GM12865 (cell line): Measurements from ENCODE around the gene ACTN2.

Experiments used
- DNase-seq: peaks from one replicate; pipeline ENCODE4 v3.0.0; 2010; ENCODE audit warnings: low read depth
- H3K4me3 ChIP-seq: 2 replicates; pipeline ENCODE4 v1.5.1; 2011; ENCODE audit warnings: mild to moderate bottlenecking, low read depth, low read length, control low read depth
- TF ChIP-seq, protein P1 (sequence below): IDR thresholded peaks from 2 replicates; pipeline ENCODE4 v1.5.1; 2011; ENCODE audit warnings: low read length, control low read depth, low read depth, inconsistent platforms; ENCODE audit not compliant: insufficient read depth; ENCODE audit errors: missing control alignments

The ACTN2 gene

DNA sequence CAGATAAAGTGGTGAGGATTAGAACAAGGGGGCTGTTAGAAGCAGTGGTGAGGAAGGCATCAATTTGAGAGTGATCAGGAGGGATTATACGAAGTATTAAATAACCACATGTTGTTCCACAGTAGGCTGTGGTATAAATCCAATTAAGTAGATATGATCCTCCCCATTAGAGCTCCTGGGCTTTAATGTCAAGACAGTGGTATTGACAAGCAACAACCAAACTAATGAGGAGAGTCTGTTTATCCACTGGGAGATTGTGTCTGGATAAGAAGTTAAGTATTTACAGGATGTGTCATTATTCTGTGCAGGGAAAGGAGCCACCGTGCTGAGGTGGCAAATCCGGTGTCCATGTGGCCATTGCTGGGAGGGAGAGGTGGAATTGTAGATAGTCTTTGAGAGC lies 5.8 kb downstream of the ACTN2 start:
- no peak overlapping the region for H3K4me3 ChIP-seq
- TF ChIP-seq, protein P1, sequence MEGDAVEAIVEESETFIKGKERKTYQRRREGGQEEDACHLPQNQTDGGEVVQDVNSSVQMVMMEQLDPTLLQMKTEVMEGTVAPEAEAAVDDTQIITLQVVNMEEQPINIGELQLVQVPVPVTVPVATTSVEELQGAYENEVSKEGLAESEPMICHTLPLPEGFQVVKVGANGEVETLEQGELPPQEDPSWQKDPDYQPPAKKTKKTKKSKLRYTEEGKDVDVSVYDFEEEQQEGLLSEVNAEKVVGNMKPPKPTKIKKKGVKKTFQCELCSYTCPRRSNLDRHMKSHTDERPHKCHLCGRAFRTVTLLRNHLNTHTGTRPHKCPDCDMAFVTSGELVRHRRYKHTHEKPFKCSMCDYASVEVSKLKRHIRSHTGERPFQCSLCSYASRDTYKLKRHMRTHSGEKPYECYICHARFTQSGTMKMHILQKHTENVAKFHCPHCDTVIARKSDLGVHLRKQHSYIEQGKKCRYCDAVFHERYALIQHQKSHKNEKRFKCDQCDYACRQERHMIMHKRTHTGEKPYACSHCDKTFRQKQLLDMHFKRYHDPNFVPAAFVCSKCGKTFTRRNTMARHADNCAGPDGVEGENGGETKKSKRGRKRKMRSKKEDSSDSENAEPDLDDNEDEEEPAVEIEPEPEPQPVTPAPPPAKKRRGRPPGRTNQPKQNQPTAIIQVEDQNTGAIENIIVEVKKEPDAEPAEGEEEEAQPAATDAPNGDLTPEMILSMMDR = no peak
- DNase-seq = no peak

DNA sequence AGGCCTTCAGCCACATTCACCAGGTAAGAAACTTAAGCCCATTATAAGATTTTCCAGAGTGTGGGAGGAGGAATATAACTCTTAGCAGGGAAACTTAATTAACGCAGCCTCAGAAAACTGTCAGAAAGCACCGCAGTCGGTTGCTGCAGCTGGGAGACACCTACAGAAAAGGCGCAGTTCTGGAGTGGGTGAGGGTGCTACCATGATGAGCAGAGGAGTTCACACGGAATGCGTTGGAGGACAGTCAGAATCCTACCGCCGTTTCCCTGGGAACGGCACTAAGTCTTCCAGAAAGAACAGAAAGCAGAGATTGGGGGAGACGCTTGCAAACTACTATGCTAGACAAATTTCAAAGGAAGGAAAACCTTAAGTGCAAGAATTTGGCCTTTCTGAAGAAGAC lies 6.4 kb downstream of the ACTN2 start:
- DNase-seq = no peak
- TF ChIP-seq, protein P1 = no peak

DNA sequence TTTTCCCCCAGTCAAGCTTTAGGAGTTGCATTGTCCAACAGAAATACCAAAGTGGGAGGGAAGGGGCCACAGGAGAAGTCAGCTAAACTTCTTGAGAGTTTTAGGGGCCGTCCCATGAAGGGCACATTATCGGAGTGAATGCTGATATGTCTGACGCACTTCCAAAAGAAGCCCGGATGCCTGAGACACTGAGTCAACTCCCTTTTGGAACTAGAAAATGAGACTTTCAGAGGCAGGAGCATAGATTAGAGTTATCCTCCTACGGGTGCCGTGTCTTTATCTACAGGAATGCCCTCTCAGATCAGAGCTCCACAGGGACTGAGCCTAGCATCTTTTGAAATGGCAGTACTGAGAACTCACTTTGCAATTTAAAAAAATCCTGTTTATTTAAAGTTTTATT lies 13.1 kb downstream of the ACTN2 start:
- TF ChIP-seq, protein P1 = no peak
- DNase-seq = no peak
- H3K4me3 ChIP-seq = no peak overlapping the region

More for the DNA sequence above, 6.4 kb downstream of the ACTN2 start:
- no peak overlapping the region for H3K4me3 ChIP-seq

DNA sequence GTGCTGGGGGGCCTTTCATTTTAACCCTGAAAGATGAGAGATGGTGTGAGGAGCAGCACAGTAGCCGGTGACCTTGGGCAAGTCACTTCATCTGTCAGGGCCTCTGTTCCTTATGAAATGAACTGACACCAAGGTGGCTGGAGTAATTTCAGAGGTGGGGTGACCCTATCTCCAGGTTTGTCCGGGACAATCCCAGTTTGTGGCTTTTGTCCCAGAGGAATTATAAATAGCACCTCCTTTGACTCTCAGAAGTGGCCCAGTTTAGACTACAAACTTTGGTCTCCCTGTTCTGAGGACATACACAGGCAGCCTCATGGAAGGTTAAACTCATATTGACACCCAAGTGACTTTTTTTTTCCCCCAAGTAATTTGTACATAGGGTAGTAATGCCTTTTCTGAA lies 14.6 kb downstream of the ACTN2 start:
- TF ChIP-seq, protein P1 = no peak
- no peak for DNase-seq
- H3K4me3 ChIP-seq = no peak overlapping the region

DNA sequence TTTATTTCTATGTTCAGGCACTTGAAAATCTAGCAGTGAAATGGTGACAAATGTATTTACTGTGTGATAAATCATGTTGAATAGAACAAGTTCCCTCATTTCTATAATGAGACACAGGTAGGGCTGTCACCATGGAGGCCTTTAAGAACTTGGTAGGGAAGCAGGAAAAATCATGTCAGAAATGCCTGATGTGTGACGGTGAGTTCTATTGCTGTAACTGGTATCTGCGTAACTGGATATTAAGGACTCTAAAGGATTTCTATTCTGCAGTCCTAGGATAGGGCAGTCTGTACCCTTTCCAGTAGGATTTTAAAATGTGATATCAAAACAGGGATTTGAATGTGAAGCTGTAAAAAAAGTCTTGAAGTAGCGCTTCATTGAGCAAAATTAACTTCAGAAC lies 15.5 kb downstream of the ACTN2 start:
- TF ChIP-seq, protein P1 = no peak
- DNase-seq = no peak
- no peak overlapping the region for H3K4me3 ChIP-seq

DNA sequence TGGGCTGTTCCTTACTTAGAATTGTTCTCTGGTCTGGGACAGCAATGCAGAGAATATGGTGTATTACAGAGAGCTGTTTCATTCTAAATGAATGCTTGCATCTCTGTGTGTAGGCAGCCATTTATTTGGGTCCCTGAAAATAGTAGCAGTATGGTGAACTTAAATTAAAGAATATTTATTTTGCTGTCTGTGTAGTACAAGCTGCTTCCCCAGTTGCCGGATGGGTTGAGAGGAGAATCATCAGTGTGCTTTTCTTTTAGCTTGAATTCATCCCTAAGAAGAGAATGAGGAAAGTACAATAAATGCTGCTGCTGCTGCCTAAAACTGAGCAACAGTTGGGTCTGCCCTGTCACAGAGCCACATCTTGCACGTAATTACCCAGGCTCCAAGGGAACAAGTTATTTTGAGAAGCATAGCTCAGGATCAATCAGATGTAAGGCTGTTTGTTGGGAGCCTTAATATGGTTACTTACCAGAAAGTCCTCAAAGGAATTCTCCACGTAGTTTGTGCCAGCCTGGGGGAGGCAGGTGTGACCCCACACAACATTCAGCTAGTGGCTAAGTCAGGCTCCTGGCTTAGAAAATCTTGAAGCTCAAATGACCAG lies 16.6 kb downstream of the ACTN2 start:
- TF ChIP-seq, protein P1 = no peak

DNA sequence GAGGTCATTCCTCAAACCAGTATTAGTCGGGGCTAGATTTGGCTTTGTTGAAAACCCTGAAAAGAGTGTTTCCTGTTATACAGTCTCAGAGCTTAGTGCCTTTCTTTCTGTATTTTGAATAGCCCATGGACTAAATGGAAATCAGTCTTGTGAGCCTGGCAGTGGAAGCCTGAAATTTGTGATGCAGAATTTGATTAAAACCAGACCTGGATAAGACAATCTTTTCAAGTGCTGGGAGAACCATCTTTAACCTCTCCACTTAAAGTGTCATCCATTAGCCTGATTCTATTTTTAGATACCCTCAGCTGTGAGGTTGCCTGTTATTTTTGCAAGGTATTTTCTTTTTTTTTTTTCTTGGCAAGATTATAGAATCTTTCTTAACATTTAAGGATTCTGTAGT lies 19.5 kb downstream of the ACTN2 start:
- no peak for DNase-seq
- TF ChIP-seq, protein P1 = no peak
- no peak overlapping the region for H3K4me3 ChIP-seq

More for the DNA sequence above, 16.6 kb downstream of the ACTN2 start:
- no peak overlapping the region for H3K4me3 ChIP-seq
- DNase-seq = no peak
